Eye (tissue), 1 donor: Measurements from ENCODE around the gene TMEM106C.

Experiments used
- DNase-seq: peaks from one replicate; pipeline ENCODE4 v3.0.0-alpha.2; 2015

TMEM106C gene

DNA sequence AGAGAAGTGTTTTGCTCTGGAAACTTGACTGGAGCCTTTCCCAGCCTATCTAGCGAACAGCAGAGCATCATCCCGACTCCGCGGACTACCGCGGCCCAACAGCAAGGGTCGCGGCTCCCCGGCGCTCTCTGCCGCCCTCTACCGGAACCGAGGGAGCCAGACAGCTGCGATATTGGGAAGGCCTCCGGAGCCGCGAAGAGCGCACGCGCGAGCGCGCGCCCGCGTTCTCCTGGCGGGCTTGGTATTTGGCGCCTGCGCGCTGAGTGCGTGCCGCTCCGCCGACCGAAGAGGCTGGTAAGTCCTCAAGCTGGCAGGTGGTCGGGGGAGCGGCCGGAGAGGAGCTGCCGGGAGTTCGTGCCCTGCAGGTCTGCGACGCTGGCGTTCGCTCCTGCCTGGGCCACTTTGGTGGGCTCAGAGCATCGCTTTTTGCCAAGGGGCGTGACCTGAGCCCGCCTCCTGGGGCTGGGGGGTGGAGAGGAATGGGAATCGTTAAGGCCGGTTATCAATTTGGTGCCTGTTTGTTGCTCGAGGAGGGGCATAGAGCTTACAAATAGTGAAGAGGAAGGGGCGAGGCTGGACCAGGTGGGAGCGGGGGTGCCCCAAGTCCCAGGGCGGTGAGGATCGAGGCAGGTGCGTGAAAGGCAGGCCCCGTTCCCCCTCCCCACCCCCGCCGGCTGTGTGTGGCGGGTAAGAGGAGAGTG is at the start of gene TMEM106C:
TSS of gene TMEM106C (plus strand) at position 257 of the 701 bp plus-strand sequence. CDS start 641 bp downstream, outside the sequence.
- DNase-seq = peak; percentile 98

GRCh38 chr12:47920913-47921312 is 42.5 kb upstream of the TMEM106C start:
- DNase-seq = no peak

DNA sequence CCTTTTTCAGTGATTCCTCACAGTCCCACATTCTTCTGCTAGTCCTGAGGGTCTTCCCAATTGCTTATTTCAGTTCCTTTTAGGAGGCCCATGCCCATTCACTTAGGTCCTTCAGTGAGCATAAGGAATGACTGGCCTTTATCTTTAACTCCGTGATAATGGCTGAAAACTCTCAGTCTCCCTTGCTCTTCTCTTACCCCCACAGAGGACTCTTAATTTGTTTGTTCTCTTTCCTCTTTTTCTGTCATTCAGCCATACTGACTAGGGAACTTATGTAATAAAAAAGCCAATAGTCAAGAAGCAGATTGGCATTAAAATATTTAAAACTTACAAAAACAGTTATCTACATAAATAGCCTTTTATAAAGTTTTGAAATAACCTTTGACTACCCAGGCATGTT is 41.5 kb upstream of the TMEM106C start:
- DNase-seq = no peak

GRCh38 chr12:47927346-47927745 is 36.0 kb upstream of the TMEM106C start:
- no peak for DNase-seq

DNA sequence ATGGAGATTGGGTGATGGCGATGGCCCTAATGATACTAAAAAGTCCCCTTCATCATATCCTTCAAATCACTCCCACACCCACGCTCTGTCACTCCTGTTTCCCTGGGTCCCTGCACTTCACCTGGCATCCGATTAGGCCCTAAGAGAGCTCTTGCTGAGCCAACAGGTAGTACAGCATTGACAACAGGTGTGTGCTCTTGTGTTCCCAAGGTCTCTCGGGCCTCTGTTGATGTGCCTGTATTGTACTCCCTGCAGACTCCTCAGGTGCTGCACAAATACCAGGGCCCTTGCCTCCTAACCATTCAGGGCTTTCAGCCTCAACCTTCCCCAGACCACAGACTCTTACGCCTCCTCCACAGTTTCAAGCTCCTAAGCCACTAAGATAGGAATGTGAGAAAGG is 32.8 kb upstream of the TMEM106C start:
- DNase-seq = no peak

DNA sequence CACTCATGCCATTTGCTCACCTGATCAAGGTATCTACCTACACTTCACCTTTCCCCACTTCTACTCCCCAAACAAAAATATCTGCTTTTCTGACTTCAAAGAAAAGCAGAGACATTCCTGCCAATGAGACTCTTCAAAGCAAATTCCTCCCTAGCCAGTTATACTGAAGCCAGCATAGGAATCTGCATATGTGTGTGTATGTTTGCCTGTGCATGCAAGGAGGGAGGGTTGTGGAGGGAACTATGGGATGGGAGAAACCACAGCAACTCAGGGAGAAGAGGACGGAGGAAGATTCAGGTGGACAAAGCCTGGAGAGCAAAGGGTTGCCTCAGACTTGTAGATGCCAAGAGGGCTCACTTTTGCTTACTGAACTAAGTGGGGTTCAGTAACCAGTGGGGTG is 32.2 kb upstream of the TMEM106C start:
- DNase-seq = no peak

GRCh38 chr12:47935184-47935583 is 28.2 kb upstream of the TMEM106C start:
- peak; percentile 48 for DNase-seq

GRCh38 chr12:47938093-47938492 is 25.3 kb upstream of the TMEM106C start:
- no peak for DNase-seq

DNA sequence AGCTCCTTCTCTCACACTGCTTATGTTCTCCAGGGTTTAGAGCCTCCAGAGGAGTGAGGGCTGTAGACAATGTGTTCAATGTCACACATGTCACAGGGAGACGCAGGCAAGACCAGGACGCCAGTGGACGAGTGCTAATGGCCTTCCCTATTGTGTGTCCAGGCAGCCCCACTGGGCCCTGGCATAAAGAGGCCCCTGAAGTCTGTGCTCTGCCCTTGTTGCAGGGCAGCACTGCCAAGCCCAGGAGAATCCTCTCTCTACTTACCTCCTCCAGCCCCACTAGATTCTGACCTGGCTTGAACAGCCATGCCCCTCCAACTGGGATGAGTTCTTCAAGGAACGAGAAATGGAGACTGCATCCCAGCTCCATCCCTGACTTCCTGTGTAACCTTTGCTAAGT is 24.8 kb upstream of the TMEM106C start:
- no peak for DNase-seq

DNA sequence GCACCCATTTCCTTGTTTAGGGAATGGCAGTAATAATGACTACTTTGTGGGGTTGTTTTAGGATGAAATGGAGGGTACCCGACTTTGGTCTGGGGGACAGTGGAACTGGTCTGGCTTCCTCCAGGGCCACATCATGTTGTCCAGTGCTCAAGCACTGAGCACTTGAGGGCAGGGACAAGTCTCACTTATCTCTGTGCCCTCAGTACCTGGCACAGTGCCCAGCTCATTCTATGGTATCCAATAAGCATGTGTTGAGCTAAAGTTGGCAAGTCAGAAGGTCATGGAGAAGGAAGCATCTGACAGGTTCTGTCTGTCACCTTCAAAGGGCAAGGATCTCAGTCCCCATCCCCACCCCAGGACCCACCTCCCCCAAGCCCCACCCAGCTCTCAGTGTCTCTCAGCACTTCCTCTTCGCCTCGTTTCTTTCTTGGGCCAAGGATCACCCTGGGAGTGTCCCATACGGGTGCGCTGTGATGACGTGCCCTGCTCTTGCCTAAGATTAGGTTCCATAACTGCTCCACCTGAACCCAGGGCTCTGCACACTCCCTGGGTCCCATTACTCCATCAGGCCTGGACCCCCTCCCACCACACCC is 24.3 kb upstream of the TMEM106C start:
- no peak for DNase-seq

GRCh38 chr12:47940773-47941474 is 22.5 kb upstream of the TMEM106C start:
- DNase-seq = no peak

GRCh38 chr12:47941475-47941780 is 22.0 kb upstream of the TMEM106C start:
- DNase-seq = no peak

DNA sequence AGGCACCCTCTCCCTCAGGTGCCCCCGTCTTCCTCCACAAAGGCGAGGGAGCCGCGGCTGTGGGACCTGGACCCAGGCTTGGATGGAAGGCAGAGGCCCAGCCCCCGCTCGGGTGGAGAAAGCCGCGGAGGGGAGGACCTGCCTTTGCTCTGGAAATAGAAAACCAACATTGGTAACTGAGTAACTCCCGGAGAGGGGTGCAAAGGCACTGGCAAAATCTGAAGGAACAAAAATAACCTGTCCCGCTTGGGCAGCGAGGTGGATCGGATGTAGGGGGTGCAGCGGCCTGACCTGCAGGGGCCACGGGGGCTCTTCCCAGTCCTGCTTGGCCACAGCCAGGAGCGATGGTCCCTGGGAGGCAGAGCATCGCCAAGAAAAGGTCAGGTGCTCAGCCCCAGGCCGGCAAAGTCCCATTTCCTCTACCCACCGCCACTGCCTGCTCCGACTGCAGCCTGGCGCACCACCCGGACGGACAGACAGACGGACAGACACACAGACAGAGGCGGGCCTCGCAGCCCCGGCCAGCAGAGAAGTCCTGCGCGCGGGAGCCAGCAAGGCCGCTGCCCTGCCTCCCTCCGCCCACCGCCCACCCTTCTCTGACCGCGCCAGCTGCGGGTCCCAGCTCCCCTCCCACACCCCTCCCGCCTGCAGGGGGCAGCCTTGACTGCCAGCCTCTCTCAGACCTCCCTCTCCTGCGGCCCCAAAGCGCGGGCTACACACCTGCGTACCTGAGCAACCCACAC is 21.4 kb upstream of the TMEM106C start:
- peak; percentile 86 for DNase-seq

DNA sequence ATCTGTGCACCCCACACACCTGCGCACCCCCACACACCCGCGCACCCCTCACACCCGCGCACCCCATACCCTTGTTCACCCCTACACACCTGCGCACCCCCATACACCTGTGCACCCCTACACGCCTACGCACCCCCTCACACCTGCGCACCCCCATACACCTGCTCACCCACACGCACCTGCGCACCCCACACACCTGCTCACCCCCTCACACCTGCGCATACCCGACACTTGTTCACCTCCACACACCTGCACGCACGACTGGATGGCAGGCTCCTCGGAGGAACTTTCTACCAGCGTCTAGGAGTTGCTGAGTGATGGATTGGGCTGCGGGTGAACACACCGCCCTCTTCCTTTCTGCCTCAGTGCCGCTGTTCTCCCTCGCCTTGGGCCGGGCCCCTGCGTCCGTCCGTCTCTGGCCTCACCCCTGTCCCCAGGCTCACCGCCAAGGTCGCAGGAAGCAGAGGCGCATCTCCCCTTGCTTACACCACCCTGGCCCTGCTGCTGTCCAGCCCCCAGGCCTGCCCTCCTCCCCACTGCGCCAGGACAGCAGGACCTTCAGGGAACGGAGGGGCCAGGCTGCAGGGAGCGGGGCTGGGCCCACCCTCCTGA is 20.7 kb upstream of the TMEM106C start:
- no peak for DNase-seq

DNA sequence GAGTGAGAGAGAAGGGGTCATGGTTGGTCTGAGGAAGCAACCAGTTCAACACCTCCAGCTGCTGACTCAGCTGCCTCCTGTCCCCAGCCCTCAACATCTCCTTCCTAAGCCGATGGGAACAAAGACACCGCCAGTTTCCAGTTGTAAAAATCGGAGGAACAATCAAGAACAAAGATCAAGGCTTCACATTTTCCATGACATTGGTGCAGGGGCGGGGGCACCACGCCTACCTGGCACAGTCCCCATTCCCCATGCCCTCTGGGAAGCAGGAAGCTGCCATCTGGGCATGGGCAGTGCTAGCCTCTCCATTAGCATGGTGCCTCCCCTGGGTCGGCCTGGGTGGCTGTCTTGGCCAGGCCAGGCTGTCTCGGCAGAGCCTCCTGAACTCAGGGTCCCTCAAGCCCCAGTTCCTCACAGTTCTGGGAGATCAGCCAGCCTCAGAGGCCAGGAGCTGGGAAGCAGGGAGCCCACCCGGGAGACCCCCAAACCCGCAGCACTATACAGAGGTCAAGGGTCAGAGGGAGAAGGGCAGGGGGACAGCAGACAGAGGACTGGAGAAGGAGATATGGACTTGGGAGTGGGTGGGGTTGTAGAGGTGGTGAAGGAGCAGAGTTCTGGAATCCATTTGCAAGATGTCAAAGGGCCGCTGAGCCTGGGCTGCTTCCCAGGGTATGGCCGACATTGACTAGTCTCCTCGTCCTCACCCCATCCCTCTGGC is 19.6 kb upstream of the TMEM106C start:
- no peak for DNase-seq

DNA sequence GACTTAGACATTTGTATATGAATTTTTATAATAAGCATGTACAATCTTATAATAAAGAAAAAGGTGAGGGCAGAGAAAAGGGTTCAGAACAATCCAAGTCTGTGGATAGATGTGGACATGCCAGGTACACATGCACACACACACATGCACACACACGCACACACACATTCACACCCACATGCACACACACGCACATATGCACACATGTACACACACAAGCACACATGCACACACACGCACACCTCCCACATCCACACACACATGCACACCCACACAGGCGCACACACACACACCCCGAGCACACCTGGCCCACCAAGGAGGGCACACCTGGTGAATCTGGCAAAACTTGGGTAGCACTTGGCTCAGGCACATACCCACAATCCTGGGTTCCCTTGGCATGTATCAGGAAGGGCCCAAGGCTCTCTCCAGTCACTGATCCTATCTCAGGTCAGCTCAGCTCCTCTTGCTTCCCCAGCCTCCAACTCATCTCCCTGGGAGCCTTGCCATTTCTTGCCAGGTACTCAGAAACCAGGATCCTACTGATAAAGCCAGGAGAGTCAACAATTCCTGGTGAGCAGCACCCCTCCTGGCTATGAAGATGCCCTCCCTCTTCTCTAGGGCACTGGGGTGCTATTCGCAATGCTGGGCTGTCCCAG is 18.6 kb upstream of the TMEM106C start:
- no peak for DNase-seq

GRCh38 chr12:47945341-47945728 is 18.1 kb upstream of the TMEM106C start:
- no peak for DNase-seq

DNA sequence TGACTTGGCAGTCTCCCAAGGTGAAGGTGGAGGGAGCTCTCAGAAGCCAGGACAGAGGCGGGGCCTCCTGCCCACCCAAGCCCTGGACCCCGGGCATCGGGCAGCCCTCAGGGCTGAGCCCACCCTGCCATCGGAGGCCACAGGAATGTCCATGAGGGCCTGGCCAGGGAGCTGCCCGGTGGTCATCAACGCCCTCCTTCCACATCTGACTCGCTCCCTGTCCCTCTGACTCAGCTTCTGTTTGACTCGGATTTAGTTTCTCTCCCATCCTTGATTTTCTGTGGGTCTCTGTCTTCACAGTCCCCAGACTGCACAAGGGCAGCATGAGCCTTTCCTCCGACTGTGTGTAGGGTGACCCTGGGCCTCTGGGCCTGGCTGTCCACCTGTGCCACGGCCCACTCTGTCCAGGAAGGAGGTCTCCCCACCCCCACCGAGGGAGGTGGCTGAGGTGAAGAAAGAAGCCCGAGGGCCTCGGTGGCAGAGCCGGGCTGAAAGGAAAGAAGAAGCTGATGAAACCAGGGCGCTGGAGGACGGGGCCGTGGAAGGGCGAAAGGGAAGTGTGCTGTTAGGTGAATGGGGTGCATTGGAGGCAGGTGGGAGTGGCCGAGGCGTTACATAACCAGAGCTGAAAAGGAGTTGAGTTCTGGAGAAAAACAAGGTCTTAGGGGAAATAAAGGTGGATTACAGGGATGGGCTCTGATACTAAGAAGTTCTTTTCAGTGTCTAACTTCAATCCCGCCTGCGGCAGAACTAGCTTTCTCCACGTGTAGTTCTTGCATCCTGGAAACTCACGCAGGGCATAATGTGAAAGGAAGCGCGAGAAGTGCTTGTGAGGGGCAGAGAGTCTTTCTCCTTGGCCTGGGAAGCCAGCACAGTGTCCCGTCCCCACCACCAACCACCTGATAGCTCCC is 16.7 kb upstream of the TMEM106C start:
- no peak for DNase-seq

DNA sequence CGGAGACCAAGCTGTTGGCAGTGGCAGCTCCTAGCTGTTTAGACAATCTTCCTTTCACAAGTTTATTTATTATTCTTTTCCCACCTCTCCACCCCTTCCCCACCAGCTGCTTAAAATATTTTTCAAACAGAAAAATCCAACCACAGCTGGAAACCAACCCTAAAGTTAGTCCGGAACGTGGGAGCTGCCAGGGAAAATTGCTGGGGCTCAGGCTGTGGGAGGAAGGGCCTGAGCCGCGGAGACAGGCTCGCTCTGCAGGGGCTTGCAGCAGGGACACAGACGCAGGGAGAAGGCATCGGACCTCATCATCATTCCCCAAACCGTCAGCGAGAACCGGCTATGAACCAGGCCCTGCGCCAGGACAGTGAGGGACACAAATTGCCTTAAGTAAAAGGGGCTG is 16.1 kb upstream of the TMEM106C start:
- DNase-seq = peak; percentile 23

DNA sequence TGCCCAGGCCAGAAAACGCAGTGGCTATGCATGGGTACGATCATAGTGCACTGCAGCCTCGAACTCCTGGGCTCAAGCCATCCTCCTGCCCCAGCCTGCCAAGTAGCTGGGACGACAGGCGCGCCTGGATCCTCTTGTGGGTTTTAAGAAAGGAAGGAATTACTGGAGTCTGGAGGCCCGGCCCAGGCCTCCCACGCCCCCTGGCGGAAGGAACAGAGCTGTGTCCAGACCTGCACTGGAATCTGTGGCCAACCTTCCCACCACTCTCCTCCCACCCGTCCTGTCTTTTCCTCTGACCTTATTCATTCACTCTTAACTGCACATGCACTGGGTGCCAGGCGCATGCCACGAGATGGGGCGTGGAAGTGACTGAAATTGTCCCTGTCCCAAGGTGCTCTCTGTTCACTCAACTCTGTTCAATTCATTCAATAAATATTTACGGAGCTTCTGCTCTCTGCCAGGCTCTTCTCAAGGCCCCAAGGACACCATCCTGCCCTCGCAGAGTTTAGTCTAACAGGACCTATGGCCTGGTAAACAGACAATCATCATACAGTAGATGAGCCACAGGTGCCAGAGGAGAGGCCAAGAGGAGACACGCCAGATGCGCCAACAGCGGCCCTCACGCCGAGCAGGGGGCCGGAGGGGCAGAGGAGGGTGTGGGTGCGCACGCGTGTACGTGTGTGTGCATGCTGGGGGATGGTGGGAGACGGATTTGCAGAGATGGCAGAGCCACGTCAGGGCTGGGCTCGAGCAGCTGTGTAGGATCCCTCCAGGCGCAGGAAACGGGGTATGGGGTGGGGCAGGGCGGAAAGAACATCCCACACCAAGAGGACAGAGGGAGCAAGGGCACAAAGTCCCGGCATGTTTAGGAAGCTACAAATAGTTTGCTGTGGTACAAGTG is 13.7 kb upstream of the TMEM106C start:
- peak; percentile 86 for DNase-seq
